Activated CD4-positive, CD25-positive, alpha-beta regulatory T cell treated with anti-CD3 and anti-CD28 coated beads, Interleukin-2, amount 50 U/mL, for 72 hours (primary cell): ENCODE results near the gene RUNDC1.
"Not testable (repeated sequence)": the region's sequence is repeated elsewhere in the genome, so short reads cannot be mapped to it uniquely, and the experiment has no call there.

Source experiments
- DNase-seq: peaks from one replicate; pipeline ENCODE4 v3.0.0; 2021

The RUNDC1 gene

DNA sequence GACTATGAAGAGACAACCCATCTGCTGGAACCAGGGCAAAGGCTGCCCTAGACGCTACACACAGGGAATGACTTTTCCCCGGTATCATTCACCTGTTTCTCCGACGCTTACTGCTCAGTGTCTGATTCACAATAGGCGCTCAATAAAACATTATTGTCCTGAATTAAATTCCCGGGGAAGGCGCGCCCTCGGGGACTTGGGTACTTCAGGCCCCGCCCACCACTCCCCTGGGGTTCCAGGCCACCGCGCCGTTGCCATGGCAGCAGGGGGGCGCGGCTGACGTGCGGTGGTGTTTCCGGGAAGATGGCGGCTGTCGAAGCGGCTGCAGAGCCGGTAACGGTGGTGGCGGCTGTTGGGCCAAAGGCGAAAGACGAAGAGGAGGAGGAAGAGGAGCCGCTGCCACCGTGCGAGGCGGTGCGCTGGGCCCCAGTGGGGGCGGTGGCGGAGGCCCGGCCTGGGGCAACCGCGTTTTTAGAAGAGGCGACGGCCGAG is at the start of gene RUNDC1:
Gene RUNDC1, plus strand, starts transcription at position 292 of the 492 bp plus-strand sequence. Its CDS starts 12 bp downstream, at position 304.
- DNase-seq = peak; percentile 90

DNA sequence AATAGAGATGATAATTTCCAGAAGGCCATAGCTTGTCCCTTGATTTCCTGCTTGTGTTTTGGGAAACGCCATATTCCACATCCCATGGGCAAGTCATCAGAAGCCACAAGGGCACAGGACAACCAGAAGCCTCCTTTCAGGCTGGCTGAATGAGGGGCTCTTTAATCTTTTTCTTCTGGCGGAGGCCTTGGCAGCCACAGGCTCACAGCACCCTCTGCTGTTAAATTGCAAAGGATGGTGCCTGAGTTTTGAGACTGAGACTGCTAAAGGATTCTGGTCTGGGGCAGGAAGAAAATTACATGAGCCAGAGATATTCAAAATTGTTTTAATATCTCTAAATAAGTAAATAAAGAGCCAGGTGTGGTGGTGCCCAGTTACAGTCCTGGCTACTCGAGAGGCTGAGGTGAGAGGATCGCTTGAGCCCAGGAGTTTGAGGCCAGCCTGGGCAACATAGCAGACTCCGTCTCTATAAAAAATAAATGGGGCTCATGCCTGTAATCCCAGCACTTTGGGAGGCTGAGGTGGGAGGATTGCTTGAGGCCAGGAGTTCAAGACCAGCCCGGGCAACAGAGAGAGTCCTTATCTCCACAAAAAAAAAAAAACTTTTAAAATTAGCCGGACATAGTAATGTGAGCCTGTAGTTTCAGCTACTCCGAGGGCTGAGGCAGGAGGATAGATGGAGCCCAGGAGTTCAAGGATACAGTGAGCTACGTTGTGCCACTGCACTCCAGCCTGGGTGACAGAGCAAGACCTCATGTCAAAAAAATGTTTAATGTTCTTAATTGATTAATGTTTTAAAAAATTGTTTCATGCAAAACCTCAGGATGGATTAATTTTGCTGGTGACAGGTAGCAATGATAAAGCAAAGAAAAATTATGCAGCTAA is 42.4 kb upstream of the RUNDC1 start:
- no peak for DNase-seq

DNA sequence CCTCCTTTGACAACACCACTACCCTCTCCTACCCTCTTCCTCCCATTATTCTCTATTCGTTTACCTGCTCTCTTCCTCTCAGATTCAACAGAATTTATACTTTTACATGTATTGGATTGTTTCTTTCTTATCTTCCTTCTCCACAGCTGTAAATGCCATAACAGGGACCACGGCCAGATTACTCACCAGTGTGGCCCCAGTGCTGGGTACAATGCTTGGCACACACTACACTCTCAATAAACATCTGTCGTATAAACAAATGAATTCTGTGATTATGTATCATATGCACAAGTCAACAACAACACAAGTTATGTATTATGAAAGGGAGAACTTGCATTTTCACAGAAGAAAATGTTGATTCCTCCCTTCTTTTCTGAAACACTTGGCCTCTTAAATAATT is 36.2 kb upstream of the RUNDC1 start:
- DNase-seq = no peak

DNA sequence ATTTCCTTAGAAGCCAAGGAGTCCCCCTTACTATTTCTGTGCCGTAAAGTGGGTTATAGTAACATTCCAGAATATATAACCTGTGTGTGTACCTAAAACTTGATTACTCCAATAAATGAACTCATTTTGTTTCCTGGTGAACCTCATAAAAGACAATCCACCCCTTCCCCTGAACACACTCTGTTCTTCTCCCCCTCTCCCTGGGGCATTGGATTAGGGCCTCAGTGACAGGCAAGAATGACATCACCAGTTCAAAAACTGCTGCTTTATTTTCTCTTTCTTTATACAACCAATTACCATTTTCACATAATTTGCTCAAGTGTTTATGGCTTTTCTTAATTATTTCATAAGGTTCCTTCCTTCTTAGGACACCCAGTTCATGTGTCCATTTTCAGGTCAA is 33.6 kb upstream of the RUNDC1 start:
- DNase-seq = no peak

DNA sequence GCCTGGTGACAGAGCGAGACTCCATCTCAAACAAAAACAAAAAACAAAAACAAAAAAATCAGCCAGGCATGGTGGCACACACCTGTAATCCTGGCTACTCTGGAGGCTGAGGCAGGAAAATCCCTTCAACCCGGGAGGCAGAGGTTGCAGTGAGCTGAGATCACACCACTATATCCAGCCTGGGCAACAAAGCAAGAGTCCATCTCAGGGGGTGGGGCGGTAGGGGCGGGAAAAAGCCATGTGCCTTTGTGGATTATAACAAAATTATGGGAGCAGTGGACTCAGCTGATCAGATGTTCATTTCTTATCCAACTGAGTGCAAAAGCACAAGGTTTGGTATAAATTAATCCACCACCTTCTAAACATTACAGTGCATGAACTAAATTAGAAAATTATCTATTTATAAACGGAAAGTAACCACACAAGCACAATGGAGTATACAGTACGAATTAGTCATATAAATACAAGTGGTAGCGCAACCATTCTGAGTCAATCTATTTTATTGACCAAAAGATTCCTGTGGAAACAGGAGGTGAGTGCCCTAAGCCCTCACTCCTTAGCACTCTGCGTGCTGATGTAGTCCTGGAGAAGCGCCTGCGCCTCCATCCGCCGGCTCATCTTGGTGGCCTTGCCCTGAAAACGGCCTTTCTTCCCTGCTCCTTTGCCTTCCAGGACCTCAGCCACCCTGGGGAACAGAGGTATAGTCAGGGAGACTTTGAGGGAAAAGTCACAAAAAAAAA is 30.2 kb upstream of the RUNDC1 start:
- no peak for DNase-seq

DNA sequence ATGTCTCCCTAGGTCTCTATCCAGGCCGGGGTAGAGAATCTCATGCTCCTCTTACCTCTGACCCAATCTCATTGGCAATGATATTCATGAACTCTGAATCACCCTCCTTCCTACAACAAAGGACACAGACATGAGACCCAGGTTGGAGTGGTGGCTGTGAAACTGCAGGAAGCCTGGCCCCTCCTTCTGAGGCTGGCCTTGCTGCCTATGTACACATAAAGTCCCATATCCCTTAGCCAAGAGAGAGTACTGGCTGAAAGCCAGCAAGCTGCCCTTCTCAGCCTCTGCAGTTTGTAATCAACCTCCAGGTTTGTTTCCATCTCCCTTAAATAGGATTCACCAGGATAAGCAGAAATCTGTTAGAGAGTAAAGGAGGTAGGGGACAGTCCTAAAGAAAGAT is 26.7 kb upstream of the RUNDC1 start:
- DNase-seq = no peak

DNA sequence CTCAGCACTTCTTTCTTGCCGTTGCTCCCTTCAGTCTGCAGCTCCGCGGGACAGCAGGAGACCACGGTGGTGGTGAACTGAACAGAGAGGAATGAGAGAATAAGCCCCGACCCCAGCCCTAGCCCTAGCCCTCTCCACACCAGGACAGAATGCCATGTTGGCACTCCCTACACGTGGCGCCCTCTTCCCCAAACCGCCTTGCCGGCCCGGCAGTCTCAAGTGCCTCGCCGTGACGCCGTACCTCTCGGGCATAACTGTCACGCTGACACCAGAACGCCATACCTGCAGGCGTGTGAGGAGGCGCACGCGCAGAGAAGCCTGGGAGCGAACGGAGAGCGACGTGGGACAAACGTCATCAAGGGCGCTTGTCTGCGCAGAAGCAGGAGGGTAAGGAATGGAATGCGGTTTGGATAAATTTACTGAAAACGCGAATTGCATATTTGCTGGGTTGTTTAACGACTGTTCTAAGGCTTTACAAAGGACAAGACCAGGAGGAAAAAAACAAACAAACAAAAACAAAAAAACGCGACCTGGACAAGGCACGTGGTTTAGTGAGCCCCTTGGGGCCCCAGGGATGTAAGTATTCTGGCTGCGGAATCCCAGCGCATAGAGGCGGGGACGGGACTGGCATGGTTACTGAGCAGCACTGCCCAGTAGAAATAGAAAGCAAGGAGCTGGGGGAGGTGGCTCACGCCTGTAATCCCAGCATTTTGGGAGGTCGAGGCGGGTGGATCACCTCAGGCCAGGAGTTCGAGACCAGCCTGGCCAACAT is 16.0 kb upstream of the RUNDC1 start, which contains the start of gene AARSD1:
Gene AARSD1, minus strand, starts transcription at position 294 of the 772 bp plus-strand sequence. Its CDS starts 14 bp downstream, at position 280.
- DNase-seq = peak; percentile 87

DNA sequence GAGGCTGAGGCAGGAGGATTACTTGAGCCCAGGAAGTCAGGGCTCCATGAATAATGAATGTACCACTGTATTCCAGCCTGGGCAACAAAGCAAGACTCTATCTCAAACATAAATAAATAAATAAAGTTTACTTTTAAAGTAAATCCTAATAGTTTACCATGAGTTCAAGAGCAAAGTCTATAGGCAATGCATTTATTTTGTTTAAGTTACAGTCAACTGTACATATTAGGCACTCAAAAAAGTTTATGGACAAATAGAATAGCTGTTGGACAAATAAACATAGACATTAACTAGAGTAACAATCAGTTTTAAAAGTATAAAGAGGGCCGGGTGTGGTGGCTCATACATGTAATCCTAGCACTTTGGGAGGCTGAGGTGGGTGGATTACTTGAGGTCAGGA is 12.4 kb upstream of the RUNDC1 start:
- DNase-seq = no peak

DNA sequence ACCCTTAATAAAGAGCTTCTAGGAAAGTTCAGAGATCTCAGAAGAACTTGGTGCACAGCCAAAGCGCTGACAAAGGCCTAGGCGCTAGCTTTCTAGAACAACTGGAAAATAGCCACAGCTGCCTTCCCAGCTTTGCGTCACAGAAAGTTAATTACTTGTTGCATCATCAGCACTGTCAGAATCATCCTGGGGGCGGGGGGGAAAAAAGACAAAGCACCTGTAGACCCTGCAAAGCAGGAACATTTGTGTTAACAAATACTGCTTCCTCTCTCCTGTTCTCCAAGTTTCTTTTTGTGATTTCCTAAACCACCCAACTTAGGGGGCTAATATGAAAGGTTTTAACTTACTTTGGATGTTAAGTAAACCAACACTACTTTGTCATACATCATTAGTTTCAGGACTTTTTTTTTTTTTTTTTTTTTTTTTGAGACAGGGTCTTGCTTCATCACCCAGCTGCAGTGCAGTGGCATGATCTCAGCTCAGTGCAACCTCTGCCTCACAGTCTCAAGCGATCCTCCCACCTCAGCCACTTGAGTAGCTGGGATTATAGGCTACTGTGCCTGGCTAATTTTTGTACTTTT is 11.3 kb upstream of the RUNDC1 start:
- DNase-seq = no peak

DNA sequence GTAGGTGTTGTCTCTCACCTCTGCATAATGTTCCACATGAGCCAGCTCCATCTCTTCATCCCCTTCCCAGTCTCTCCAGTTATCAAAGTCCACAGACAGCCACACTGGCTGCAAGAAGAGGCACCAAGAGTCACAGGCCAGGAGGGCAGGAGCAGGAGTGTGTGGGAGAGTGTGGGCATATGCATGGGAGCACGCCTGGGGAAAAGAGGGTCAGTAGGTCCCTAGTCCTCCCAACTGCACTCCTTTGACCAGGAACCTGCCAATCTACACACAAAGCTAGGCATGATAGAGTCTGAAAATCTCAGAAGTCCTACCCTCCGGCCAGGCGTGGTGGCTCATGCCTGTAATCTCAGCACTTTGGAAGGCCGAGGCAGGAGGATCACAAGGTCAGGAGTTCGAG is 8.8 kb upstream of the RUNDC1 start:
- no peak for DNase-seq

DNA sequence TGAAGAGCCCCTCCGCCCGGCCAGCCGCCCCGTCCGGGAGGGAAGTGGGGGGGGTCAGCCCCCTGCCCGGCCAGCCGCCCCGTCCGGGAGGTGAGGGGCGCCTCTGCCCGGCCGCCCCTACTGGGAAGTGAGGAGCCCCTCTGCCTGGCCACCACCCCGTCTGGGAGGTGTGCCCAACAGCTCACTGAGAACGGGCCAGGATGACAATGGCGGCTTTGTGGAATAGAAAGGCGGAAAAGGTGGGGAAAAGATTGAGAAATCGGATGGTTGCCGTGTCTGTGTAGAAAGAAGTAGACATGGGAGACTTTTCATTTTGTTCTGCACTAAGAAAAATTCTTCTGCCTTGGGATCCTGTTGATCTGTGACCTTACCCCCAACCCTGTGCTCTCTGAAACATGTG is 7.0 kb upstream of the RUNDC1 start:
- DNase-seq = not testable (repeated sequence)

DNA sequence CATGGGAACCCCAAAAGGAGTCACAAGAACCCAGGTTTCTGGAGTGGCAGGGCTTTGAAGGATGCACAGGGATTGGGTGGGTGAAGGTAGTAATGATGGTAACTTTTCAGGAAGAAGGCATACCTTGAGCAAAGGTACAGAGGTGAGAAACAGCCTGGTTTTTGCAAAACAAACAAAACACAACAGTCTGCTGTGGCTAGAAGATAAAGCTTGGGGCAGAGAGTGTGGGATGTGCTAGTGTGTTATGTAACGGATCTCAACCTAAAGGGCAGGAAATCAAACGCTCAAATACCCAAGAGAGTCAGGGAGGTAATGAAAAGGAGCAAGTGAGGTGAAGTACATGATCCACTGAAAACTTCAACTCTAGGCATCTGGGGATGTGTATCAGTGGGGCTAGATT is 5.1 kb upstream of the RUNDC1 start:
- no peak for DNase-seq

DNA sequence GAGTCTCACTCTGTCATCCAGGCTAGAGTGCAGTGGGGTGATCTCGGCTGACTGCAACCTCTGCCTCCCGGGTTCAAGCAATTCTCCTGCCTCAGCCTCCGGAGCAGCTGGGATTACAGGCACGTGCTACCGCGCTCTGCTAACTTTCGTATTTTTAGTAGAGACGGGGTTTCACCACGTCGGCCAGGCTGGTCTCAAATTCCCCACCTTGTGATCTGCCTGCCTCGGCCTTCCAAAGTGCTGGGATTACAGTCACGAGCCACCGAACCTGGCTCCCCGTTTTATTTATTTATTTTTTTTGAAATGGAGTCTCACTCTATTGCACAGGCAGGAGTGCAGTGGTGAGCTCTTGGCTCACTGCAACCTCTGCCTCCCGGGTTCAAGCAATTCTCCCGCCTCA is 4.7 kb upstream of the RUNDC1 start:
- not testable (repeated sequence) for DNase-seq

DNA sequence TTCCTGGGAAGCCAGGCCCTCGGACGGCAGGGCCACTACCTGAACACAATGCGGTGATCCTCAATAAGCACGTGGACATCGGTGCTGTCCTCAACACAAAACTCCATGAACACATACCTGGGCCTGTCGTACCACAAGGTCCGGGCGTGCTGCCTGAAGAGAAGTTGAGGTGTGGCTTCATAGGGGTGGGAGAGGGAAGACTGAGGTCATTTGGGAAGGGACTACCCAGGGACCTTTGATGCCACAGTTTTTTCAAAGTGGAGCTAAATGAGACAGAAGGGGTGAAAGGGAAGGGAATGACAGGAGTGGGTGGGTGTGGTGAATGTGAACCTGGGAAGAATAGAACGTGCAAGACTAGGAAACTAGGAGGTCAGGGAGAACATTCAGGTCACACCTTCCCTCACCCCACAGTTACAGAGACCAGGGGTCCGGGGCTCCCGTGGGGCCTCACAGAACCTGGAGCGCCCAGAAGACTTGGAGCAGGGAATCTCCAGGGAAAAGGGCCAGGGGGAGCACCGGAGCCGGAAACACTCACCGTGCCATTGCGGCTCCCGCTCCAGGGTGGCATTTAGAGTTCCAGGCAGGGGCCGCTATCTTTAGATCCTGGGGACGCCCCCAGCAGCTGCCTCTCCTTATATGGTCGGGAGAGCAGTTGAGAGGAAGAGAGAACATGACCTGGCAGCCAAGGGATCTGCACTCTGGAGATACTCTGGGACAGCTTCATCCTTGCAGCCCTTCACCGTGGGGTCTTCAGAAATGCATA is 673 bp upstream of the RUNDC1 start, which contains the start of gene PTGES3L:
Gene PTGES3L, minus strand, starts transcription at position 570 of the 763 bp plus-strand sequence. Its CDS starts 27 bp downstream, at position 543.
- DNase-seq = peak; percentile 41

DNA sequence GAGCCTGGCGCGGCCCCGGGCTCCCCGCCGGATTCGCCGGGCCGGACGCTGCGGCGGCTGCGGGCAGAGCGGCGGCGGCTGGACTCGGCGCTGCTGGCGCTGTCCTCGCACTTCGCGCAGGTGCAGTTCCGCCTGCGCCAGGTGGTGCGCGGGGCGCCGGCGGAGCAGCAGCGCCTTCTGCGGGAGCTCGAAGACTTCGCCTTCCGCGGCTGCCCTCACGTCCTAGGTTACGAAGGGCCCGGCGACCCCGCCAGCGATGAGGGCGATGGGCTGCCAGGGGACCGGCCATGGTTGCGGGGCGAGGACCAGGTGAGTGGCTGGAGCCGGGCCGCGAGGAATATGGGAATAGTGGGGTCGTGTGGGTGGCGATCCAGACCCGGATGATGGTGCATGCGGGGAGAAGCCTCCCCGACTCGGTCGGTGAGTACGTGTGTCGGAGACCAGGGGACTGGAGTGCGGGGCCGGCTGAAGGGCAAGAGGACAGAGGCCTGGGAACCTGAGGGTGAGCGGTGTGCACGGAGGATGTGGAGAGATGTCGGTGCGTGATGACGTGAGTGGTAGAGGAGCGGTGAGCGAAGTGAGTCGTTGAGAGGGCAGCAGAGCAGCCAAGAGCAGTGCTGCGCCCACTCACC is 517 bp downstream of the RUNDC1 start:
- DNase-seq = peak; percentile 67

DNA sequence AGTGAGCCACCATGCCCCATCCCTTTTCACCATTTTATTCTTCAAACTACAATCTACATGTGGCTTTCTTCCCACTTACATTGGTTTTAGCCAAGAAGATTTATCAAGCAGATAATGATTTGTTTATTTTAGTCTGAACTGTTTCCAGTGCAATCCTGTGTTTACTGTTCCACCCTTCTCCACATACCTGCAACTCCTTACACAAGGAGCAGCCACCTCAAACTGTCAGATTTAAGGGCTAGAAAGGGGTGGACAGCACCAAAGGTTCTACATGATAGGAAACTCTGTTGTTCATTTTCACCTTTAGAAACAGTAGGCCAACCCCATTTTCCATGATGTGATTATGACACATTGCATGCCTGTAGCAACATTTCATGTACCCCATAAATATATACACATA is 1.9 kb downstream of the RUNDC1 start:
- no peak for DNase-seq

DNA sequence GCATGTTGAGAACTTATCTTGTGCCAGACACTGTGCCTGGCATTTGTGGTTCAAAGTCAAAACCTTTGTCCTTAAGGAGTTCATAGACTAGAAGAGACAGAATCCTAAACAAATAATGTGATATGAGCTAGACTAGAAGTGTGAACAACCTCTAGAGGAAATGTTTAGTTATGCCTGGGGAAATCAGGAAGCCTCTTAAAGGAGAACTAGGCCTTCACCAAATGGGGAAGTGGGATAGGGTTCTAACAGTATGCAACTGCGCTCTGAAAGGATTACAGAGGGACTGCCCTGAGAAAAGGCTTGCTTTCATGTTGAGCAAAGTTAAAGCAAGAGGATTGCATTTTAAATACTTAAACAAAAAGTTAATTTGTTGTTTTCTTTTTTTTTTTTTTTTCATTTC is 4.9 kb downstream of the RUNDC1 start:
- no peak for DNase-seq

DNA sequence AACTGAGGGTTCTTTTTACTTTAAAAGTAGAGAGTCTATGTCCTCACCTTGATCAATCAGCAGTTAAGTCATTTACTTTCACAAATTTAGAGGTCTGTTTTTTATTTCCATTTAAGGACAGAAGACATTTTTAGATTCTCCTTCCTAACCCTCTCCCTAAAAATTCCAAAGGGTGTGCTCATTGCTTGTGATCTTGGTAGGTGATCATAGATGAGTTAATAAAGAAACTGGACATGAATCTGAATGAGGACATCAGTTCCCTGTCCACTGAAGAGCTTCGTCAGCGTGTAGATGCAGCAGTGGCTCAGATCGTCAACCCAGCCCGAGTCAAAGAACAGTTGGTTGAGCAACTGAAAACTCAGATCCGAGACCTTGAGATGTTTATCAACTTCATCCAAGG is 8.8 kb downstream of the RUNDC1 start:
- no peak for DNase-seq

DNA sequence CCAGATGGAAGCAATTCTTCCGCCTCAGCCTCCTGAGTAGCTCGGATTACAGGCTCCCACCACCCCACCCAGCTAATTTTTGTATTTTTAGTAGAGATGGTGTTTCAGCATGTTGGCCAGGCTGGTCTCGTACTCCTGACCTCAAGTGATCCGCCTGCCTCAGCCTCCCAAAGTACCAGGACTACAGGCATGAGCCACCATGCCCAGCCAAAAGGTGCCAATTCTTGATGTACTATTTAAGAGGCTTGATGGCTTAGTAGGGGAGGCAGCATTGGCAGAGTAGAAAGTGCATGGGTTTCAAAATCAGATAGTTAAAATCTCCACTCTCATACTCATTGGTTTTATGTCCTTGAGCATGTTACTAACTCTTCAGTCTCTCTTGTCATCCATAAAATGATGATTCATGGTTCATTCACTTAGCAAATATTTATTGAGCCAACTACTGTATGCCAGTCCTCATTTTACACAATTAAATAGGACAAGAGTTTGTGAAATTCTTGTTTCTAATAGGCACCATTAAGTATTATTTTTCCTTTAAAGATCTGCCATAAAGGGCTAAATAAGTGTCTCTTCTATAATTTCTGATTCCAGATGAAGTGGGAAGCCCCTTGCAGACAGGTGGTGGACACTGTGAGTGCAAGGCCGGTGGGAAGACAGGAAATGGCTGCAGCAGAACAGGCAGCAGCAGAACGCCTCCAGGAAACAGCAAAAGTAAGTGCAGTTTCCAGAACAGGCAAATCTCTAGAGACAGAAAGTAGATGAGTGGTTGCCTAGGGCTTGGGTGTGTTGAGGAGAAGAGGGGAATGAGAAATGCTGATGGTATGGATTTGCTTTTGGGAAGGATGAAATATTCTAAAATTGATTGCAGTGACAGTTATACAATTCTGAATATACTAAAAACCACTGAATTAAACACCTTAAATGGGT is 9.6 kb downstream of the RUNDC1 start:
- no peak for DNase-seq

DNA sequence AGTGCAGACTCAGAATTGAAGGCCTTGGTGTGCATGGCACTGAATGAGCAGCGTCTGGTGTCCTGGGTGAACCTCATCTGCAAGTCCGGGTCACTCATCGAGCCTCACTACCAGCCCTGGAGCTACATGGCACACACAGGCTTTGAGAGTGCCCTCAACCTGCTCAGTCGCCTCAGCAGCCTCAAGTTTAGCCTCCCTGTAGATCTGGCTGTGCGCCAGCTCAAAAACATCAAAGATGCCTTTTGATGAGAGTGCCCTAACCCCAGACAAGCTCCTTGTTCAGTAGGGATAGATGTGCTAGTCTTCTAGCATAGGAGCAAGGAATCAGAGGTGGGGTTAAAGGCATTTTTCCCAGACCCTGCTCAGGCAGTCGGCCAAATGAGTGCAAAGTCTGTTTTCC is 11.1 kb downstream of the RUNDC1 start:
- DNase-seq = no peak
